NCI-H1930 (cell line): ENCODE measurements around the gene OR51S1.
"Not testable (repeated sequence)": the region's sequence is repeated elsewhere in the genome, so short reads cannot be mapped to it uniquely, and the experiment has no call there.

Experiments
- DNase-seq, 2 experiments: peaks; one replicate each; lab custom pipeline; 2025; lab: John Stamatoyannopoulos, UW

OR51S1 gene

DNA sequence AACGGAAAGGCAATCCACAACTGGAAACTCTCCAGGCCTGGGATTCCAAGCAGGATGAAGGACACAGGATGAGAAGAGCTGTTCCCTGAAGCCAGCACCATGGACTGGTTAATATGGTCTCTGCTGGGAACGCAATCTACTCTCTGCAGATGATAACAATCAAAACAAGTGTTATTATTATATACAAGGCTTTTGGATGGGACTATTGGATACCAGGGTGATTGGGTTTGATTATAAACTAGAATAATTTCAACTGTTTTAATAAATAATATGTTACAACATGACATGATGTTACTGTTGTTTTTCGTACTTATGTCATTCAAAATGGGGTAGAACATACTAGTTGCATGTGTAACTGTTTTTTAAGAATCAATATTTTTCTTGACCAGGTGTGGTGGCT lies 44.7 kb downstream of the OR51S1 start, which contains the start of gene OR52R1:
Gene OR52R1 (minus strand): TSS at position 101 of the 400 bp plus-strand sequence. CDS start 0 bp downstream, at position 101.
- DNase-seq = no peak

DNA sequence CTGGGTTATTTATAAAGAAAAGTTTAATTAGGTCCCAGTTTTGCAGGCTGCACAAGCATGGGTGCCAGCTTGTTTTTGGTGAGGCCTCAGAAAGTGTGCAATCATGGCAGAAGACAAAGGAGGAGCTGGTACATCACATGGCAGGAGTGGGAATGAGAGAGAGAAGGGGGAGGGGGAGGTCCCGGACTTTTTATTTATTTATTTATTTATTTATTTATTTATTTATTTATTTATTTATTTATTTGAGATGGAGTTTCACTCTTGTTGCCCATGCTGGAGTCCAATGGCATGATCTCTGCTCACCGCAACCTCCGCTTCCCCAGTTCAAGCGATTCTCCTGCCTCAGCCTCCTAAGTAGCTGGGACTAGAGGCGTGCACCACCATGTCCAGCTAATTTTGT lies 47.7 kb downstream of the OR51S1 start:
- DNase-seq = not testable (repeated sequence)

GRCh38 chr11:4798427-4799183 lies 50.4 kb downstream of the OR51S1 start:
- no peak for DNase-seq
